ENCODE measurements around the gene GUCD1.

GRCh38 chr22:24566899-24567511 lies 12.1 kb upstream of the GUCD1 start:
- TF ChIP-seq POLR2AphosphoS5 (IDR thresholded peaks at IDR 0.05; ENCODE audit: low read depth, low read length) (no peak), CTCF (IDR thresholded peaks at IDR 0.05 in 2 of 3, conservative IDR thresholded peaks at IDR 0.05 in 1 of 3; ENCODE audit: borderline replicate concordance in 1 of 3, insufficient read depth in 1 of 3, low read depth in 2 of 3, low read length in 2 of 3) (no peak), TCF7L2 (IDR thresholded peaks at IDR 0.05; ENCODE audit: borderline replicate concordance, extremely low read depth, insufficient read depth, insufficient read length) (no peak), REST (IDR thresholded peaks at IDR 0.05; ENCODE audit: low read depth) (no peak)
